Hippocampal formation (tissue), 2 donors: Measurements from ENCODE around the gene HELZ2.

Source experiments
- DNase-seq, 2 donors: peaks; one replicate each; lab custom pipeline; 2025; lab: John Stamatoyannopoulos, UW

Gene HELZ2

DNA sequence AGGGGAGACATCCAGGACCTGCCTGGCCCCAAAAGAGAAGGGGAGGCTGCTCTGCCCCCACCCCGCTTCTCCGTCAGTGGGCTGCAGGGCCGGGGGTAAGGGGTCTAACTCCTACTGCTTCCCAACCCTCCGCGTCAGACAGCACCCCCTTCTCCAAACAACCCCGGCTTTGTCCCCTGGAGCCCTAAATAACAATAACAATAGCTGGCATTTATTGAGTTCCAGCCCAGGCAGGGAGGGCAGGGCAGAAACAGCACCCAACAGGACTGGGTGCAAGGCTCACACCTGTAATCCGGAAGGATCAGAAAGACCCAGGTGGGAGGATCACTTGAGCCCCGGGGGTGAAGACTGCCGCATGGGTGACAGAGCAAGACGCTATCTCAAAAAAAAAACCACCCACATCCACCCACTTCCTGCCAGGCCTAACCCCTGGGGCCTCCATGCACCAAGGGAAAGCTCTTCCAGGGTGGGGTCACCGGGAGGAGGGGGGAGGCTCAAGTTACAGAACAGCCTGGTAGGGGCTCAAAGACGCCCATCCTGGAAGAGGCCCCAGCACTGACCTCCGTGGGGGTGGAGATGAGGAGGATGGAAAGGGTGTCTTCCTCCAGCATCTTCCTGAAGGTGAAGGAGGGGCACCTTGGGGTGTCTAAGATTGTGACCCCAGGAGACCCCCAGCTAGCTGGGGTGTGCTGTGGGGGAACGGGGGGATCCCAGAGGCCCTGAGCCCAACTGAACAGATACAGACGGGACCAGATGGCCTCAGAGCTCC lies 21.4 kb downstream of the HELZ2 start:
- DNase-seq: no peak

DNA sequence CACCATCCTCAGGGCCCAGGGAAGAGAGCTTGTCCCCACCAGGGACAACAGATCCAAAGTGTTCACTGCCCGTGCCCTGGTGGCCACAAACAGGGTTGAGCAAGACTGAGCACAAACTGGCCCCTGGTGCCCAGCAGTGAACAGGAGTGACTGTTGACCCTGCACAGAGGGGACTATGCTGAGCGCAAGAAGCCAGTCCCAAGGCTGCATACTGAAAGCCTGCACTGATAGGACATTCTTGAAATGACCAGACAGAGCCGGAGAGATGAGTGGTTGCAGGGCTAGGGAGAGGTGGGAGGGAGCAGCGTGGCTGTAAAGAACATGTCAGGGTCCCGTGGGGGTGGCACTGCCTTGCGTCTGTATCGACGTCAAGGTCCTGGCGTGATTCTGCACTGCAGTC lies 23.0 kb downstream of the HELZ2 start:
- DNase-seq: no peak

DNA sequence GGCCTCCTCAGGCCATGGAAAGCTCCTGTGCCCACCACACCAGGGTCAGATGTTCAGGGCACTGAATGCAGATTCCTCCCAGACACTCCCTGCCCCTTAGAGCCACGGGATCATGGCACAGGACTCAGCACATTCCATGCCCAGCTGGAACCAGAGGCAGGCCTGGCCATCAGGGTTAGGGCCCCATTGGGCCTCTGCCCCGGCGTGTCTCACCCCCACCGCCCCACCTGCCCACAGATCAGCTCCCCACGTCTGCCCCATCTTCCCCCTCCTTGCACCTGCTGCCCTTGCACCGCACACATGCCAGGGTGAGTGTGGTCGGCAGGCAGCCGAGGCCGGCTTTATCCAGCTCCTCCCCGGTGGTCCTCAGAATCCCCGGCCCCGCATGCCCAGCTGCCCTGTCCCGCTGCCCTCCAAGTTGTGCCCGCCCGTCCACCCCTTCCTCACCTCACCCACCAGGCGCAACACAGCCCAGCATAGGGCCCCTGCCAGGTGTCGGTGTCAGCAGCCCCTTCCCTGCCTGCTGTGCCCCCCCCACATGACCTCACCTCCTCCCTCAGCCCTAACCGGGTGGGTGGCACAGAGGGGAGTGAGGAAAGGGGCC lies 24.3 kb downstream of the HELZ2 start:
- DNase-seq: no peak

DNA sequence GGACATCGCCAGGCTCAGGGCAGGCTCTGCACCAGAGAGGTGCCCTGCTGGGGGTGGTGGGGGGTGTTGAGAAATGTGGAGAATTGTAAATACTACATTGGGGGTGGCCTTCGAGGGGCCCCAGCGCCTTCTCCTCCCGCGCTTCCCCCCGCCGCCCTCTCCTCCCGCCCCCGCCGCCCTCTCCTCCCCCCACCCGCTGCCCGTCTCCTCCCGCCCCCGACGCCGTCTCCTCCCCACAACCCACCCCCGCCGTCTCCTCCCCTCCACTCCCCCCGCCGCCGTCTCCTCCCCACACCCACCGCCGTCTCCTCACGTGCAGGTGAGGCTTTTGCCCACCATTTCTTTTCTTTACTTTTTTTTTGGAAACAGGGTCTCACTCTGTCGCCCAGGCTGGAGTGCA lies 25.0 kb downstream of the HELZ2 start:
- no peak for DNase-seq

DNA sequence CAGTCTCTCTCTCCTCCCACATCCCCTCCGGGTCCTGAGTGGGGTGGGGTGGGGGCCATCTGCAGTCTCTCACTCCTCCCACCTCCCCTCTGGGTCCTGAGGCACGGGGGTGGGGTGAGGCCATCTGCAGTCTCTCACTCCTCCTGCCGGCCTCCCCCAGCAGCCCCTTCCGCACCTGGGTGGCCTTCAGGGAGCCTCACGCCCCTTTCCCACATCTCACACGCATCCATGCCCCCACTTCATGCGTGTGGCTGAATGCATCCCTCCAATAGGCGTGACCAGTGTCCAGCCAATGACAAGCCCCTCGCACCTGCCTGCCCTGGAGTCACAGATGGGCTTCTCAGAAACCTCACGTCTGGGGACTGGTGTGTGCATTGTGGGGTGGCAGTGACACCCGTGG lies 25.5 kb downstream of the HELZ2 start:
- no peak for DNase-seq

DNA sequence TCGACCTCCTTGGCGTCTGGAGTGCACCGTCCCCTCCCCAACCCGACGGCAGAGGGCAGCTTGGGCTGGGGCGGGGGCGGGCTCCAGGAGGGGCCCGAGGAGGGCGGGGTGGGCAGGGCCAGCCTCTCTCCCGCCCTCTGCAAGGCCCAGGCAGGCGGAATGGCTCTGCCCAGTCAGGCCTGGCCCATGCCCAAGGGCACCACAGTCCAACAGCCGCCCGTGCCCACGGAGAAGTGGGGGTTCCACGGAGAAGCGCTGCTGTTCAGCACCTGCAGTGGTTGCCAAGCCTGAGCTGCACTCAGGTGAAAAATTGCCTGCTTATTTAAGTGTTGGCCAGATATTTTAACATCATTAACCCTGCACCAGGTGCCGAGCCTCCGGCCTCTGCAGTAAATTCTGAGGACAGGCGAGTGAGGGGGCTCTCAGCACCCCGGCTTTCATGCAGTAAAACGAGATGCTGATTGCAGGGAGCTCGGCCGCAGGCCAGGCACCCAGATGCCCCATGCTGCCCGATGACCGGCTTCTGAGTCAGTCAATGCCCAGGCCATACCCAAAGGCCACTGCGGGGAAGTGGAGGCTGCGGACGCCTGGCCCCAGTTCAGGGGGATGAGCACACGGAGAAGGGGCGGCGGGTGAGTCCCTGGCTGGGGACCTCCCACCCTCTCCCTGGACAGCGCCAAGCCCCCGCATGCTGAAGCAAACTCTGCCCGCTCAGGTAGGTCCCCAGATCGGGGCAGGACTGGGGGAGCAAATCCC lies 26.1 kb downstream of the HELZ2 start, which contains the start of gene SRMS:
Gene SRMS (minus strand): TSS at position 25 of the 756 bp plus-strand sequence. CDS start 286 bp downstream, outside the sequence.
- DNase-seq: no peak

DNA sequence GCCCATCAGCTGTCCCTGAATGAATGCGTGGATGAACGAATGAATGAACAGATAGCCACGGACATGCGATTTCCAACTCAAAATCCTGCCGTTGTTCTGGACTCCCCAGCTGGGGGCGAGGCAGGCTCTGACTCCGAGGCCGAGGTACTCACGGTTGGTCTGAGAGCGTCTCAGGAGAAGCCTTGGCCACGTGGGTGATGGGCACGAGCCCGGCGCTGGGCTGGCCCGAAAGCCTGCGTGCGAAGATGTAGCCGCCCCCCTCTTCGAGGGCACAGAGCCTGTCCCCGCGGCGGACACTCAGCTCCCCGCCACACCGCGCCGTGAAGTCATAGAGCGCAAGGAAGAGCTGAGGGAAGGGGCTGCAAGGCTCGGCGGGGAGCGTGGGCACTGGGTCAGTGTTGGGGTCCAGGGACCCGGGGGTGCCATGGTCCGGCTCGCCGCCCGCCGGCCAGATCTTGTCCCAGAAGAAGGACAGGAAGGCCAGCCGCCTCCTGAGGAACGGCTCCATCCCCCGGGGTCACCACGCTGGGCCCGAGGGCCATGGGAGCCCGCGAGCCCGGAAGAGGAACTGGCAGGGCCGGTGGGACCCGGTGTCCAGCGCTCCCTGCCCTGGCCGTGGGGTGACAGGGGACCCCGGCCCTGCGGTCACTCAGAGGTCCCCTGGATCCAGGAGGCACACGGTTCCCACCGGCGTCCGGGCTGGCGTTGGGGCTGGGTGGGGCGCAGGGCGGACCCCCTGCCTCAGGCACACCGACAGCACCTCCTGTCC lies 26.9 kb downstream of the HELZ2 start:
- DNase-seq: no peak

DNA sequence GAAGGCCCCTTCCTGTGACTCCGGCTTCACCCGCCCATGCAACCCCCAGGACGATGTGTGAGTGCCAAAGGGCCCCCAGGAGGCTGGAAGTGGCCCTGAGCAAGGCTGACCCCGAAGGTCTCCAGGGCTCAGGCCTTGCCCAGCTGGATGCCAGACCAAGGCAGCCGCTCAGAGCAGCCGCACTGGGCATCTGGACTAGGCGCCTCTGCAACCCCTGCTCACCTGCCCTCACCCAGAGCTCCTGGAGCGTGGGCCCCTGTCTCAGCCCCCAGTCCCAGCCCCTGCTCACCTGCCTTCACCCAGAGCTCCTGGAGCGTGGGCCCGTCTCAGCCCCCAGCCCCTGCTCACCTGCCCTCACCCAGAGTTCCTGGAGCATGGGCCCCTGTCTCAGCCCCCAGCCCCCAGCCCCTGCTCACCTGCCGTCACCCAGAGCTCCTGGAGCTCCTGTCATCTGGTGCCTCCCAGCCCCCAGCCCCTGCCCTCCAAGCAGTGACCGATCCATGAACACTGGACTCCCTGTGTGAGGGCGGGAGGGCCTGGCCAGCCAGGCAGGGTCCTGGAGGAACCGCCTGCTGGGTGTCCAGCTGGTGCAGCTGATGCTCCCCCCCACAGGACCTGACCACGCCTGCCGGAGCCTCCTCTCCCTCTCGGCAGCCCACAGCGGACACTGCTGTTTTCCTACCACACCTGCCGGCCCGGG lies 27.6 kb downstream of the HELZ2 start:
- no peak for DNase-seq

DNA sequence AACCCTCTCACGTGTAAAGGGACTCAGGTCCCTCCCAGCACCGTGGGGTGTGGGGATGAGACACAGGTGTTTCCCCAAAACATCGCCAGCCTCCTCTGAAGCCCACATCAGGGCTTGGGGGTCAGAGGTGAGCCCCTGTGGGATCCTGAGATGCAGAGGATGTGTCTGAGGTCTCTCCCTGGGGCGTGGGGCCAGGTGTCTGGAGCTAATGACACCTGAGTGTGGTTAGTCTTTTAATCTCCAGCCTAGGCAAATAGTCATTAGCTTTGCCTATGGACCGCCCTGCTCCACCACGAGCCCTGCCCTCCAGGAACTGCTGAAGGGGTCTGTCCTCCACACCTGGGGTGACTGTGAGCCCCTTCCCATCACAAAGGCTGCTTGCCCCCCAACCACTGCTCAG lies 28.2 kb downstream of the HELZ2 start:
- no peak for DNase-seq

DNA sequence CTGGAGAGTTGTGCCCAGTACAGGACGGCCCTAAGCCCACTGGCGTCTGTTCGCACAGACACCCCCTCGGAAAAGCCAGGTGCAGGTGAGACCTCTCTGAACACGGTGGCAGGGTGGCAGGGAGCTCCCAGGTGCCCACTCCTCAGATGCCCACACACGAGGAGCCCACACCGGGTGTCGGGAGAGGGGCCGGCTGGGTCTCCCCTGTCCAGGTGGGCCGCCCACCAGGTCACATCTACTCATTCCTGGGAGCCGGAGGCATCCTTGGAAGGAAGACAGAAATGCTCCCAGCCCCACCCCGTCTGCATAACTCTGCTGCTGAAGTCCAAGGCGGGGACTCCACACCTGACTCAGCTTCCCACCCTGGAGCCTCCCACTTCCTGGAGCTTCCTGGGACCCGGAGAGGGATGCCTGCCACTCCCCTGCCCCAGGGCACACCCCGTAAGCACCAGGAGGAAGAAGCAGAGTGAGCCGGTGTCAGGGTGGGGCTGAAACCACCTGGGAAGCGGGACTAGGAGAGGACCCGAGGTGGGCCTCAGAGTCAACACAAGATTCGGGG lies 29.0 kb downstream of the HELZ2 start:
- DNase-seq: no peak

DNA sequence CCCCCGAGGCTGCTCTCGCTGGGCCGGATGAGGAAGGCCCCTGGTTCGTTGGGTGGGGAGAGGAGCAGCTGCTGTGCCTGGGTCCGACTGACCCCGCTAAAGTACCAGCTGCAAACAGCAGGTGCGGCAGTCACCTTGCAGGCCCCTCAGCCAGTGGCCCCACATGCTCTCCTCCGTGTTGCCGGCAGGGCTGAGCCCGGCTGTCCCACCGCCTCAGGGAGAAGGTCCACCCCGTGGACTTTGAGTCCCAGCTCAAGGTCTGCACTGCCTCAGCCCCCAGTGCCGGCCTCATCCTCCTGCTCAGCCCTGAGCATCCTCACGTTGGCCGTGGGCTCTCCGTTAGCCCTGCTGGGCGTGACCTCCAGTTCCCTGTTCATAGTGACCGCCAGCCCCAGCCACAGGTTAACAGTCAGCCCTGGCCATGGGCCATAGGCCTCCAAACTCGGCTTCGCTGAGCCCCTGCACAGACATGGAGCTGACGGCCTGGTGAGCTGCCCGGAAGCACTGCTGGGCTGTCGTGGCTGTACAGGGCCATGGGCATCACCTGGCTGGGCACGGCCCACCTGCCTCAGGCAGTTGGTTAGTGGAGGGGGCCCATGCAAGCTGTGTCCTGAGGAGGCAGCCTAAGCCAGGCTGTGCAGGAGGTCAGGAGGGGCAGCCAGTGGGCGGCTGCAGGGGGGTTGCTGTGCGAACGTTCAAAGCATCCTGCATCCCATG lies 29.6 kb downstream of the HELZ2 start:
- no peak for DNase-seq

DNA sequence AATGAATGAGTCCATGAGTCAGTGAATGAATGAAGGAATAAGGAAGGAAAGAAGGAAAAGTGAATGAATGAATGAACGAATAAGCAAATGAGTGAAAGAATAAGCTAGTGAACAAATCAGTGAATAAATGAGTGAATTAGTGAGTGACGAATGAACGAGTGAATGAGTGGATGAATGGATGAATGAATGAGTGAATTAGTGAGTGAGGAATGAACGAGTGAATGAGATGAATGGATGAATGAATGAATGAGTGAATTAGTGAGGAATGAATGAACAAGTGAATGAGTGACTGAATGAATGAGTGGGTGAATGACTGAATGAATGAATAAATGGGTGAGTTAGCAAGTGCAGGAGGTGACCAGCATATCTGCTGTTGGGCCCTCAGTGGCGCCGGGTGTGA lies 30.3 kb downstream of the HELZ2 start:
- DNase-seq: no peak

DNA sequence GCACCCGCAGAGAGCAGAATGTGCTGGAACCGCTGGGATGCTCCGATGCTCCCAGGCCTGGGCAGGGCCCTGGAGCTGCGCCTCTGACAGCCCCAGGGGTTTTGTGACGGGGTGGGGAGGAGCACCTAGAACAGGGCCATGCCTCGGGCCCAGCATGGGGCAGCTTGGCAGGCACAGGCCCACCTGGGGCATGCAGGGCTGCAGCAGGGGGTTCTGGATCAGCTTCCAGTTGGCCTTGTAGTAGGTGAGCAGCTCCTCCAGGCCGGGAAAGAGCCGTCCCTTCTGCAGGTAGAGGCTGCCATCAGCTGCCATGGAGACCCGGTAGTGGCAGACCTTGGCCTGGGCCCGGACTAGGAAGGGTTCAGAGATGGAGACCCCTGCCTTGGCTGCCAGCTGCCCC lies 30.9 kb downstream of the HELZ2 start:
- no peak for DNase-seq

DNA sequence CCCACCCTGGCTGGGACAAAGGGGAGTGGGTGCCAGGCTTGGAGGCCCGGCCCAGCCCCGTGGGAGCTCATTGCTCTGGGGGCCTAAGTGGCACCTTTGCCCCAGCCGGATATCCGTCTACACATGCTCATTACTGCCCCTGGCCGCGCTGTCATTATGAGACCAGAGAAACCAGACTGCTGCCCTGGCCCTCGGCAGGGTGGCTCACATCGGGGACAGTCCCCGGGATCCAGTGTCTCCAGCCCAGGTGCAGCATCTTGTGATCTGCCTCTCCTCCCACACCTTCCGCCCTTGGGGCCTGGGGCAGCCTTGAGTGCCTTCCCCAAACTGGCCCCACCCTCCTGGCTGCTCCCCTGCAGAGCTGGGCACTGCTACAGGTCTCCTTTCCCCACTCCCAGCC lies 31.3 kb downstream of the HELZ2 start:
- DNase-seq: no peak

DNA sequence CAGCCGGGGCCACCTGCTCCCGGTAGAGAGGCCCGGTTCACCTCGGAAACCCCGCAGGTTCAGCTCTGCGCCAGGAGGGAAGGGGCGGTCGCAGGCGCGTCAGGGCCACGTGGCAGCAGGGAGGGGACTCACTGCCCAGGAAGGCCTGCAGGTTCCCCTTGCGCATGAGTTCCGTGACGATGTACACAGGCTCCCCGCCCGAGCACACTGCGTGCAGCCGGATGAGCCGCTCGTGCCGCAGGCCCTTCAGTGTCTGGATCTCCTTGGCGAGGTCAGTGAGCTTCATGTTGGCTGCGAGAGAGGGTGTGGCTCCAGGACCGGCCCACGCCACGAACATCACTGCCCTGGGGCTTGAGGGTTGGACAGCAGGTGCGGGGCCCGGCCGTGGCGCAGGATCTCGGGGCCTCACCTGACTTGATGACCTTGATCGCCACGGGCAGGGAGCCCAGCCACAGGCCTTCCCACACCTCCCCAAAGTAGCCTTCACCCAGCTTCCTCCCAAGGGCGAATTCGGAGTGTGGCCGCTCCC lies 31.9 kb downstream of the HELZ2 start:
- no peak for DNase-seq

DNA sequence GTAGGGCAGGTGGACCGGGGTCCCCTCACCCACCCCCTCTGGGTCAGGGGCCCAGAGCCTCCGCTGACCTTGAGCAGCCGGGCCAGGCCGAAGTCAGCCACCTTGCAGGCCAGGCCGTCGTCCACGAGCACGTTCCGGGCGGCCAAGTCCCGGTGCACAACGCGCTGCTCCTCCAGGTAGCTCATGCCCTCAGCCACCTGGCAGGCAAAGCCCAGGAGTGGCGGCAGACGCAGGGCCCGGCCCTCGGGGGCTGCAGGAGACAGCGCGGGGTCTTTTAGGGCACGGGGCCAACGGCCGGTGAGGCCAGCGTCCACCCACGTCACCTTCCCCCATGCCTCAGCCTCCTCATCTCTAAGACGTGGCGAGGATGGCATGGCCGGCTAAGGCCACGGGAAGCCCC lies 32.7 kb downstream of the HELZ2 start:
- no peak for DNase-seq

DNA sequence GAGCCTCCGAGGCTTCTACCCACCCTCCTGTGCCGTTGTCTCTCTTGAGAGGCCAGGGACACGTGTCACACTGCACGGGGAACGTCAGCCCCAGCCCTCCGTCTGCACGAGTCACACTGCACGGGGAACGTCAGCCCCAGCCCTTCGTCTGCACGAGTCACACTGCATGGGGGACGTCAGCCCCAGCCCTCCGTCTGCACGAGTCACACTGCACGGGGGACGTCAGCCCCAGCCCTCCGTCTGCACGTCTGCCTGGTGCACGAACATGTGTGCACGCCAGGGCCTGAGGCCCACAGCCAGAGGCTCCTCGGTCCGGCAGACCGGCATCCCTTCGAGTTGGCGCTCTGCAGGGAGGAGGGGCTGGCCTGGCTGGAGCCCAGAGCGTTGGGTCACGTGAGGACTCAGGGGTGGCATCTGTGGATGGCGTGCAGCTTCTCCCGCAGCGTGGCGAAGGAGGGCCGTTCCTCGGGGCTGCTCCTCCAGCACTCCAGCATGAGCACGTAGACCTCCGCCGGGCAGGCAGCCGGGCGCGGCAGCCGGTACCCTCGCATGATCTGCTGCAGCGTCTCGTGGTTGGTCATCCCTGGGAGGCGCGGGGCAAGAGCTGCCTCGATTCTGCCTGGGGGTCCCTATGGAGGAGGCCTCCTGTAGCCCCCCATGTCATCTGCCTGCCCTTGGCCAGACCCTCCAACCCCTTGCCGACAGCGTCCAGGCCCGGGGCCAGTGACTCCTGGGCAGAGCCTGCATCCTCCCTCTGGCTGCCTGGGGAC lies 33.4 kb downstream of the HELZ2 start:
- peak in 1 of 2 donors; percentile 19 for DNase-seq

DNA sequence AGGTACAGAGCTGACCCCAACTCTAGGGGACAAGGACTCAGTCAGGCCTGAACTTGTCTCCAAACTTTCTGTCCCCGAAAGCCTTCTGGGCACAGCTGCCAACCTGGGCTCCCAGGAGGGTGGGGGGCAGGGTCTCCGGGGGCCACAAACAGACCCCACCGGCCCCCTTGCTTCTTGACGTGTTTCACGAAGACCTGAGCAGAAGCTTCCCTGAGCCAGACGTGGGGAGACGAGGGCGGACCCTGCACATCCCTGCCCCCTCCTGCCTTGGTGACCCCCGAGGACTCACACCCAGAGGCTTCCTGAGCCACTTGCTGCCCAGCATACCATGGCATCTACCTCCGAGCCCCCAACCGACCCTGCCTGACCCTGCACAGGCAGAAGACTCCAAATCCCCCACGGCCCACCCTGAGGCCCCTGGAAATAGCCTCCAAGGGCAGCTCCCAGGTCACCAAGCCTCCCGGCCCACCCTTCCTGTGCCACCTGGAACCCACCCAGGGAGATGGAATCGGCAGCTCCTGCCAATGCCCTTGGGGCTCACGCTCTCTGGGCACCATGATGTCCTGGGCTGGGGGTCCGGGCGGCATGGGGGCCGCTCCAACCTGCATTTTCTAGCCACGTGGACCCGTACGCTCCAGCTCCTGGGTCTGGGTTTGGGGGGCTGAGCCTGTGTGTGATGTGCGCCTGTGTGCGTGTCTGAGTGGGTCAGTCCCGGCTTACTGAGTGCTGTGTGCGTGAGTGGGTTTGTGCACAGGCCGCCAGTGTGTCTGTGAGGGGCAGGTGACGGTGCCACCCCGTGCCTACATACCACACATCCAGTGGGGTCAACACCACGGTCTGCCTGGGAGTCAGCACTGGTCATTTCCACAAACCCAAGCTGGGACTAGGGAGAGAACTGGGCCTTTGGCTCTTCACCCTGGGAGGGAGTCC lies 34.3 kb downstream of the HELZ2 start:
- no peak for DNase-seq

DNA sequence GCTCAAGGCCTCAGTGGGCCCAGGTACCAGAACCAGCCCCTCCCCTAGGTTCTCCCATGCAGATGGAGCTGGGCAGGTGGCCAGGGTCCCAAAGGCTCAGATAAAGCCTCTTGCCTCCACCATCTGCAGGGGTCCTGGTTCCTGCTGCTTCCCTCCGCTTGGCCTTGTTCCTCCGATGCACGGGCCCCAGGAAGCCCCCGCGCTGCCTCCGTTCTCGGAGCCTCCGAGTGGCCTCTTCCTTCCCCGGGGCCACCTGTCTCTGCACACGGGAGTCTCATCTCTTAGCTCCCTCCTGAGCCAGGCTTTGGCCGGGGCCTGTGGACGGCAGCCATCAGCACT lies 35.0 kb downstream of the HELZ2 start:
- DNase-seq: no peak
